H1 (cell line): ENCODE data around the gene CDX2. TPM values are rescaled to one million over a fixed set of nuclear protein-coding genes. Genes with fewer than 3 reads are reported as not detected.
A peak's percentile ranks its signal among the peaks of the same experiment; 100 is the strongest.

ENCODE experiments used
- CTCF ChIA-PET: fragments of 300-600 bp; sonication (Branson Sonifier 250); formaldehyde crosslinking; loops from one replicate; lab custom pipeline; 2021; ENCODE audit not compliant: partially characterized antibody; lab: Charles Lee
- POLR2A ChIA-PET: fragments of 300-600 bp; sonication (Branson Sonifier 250); formaldehyde crosslinking; loops from one replicate; lab custom pipeline; 2021; ENCODE audit warnings: inconsistent platforms; ENCODE audit not compliant: partially characterized antibody; lab: Charles Lee
- DNase-seq, 2 experiments: peaks; one replicate each; pipeline versions ENCODE4 v3.0.0 to v3.0.0-alpha.2; 2010 to 2022; ENCODE audit warnings: low spot score in 2 of 2, low read depth in 1 of 2, mixed read lengths in 1 of 2
- FAIRE-seq: peaks from 2 replicates; lab custom pipeline; 2011; peaks lifted over from hg19 to GRCh38; lab: Jason Lieb, UNC
- H2AFZ ChIP-seq: 2 replicates; pipeline ENCODE4 v1.8.1; 2012; ENCODE audit warnings: low read length, inconsistent platforms
- H2AK5ac ChIP-seq: 2 replicates; pipeline ENCODE4 v1.6.1; 2013; ENCODE audit warnings: low read depth, low read length
- H2BK120ac ChIP-seq: replicated peaks from 2 replicates; pipeline ENCODE3; 2013; ENCODE audit warnings: low read depth, low read length, inconsistent platforms
- H2BK12ac ChIP-seq: 2 replicates; pipeline ENCODE4 v1.6.1; 2013; ENCODE audit warnings: low read depth, low read length
- H2BK15ac ChIP-seq: 2 replicates; pipeline ENCODE4 v1.6.1; 2013; ENCODE audit warnings: low read length
- H2BK20ac ChIP-seq: 2 replicates; pipeline ENCODE4 v1.6.1; 2013; ENCODE audit warnings: low read length
- H2BK5ac ChIP-seq: 2 replicates; pipeline ENCODE4 v1.6.1; 2013; ENCODE audit warnings: low read depth, low read length
- H3K14ac ChIP-seq: 2 replicates; pipeline ENCODE4 v1.6.1; 2013; ENCODE audit warnings: inconsistent platforms; ENCODE audit not compliant: insufficient read length
- H3K18ac ChIP-seq: 2 replicates; pipeline ENCODE4 v1.6.1; 2013; ENCODE audit warnings: low read length; ENCODE audit errors: extremely low read depth
- H3K23ac ChIP-seq: 2 replicates; pipeline ENCODE4 v1.6.1; 2013; ENCODE audit warnings: inconsistent platforms; ENCODE audit not compliant: insufficient read length
- H3K23me2 ChIP-seq: 2 replicates; pipeline ENCODE4 v1.6.1; 2013; ENCODE audit warnings: low read depth, low read length
- H3K27ac ChIP-seq: 2 replicates; pipeline ENCODE4 v1.6.1; 2011; ENCODE audit warnings: low read depth, low read length, inconsistent platforms
- H3K27me3 ChIP-seq, 4 experiments: replicated peaks in 1 of 4; 1 replicate in 1 of 4; 2 replicates in 3 of 4; pipeline versions ENCODE4 v1.6.1 to v1.8.1; 2011 to 2013; ENCODE audit warnings: low read length in 3 of 4, mild to moderate bottlenecking in 3 of 4, inconsistent platforms in 2 of 4, mixed read lengths in 2 of 4, moderate library complexity in 1 of 4; ENCODE audit not compliant: control insufficient read depth in 3 of 4, insufficient read depth in 3 of 4; ENCODE audit errors: extremely low read depth in 1 of 4
- H3K36me3 ChIP-seq, 4 experiments: 2 replicates each; pipeline versions ENCODE4 v1.6.1 to v1.8.1; 2011 to 2013; ENCODE audit warnings: mild to moderate bottlenecking in 4 of 4, low read length in 3 of 4, moderate library complexity in 2 of 4, control low read depth in 1 of 4, inconsistent platforms in 1 of 4; ENCODE audit not compliant: insufficient read depth in 4 of 4, control insufficient read depth in 2 of 4
- H3K4ac ChIP-seq: replicated peaks from 2 replicates; pipeline ENCODE3; 2013; ENCODE audit warnings: low read length, low read depth, mixed read lengths, inconsistent platforms; ENCODE audit not compliant: insufficient read length
- H3K4me1 ChIP-seq, 4 experiments: replicated peaks in 1 of 4; 1 replicate in 1 of 4; 2 replicates in 3 of 4; pipeline versions ENCODE4 v1.6.1 to v1.8.1; 2011 to 2013; ENCODE audit warnings: low read length in 3 of 4, inconsistent platforms in 2 of 4, mixed read lengths in 1 of 4; ENCODE audit not compliant: insufficient read depth in 4 of 4, control insufficient read depth in 3 of 4
- H3K4me2 ChIP-seq, 2 experiments: 2 replicates each; pipeline versions ENCODE4 v1.6.1 to v1.8.1; 2011 to 2013; ENCODE audit warnings: low read depth in 2 of 2, low read length in 2 of 2, control low read depth in 1 of 2, inconsistent platforms in 1 of 2, mild to moderate bottlenecking in 1 of 2; ENCODE audit not compliant: insufficient read depth in 1 of 2
- H3K4me3 ChIP-seq, 4 experiments: fragments of 200-600, 300-600 bp in 1 of 4; sonication (generic), shearing (Covaris generic), sonication (Bioruptor Twin) in 1 of 4; 2 replicates each; pipeline versions ENCODE4 v1.5.1 to v1.8.1; 2011 to 2016; ENCODE audit warnings: low read length in 4 of 4, low read depth in 3 of 4, control low read depth in 2 of 4, inconsistent platforms in 2 of 4, mild to moderate bottlenecking in 2 of 4, mixed read lengths in 1 of 4, moderate library complexity in 1 of 4; ENCODE audit not compliant: insufficient read depth in 2 of 4; ENCODE audit errors: extremely low read depth in 1 of 4
- H3K56ac ChIP-seq: replicated peaks from 2 replicates; pipeline ENCODE3; 2013; ENCODE audit warnings: low read depth, mild to moderate bottlenecking, mixed read lengths, low read length, inconsistent platforms; ENCODE audit not compliant: insufficient read length
- H3K79me1 ChIP-seq: 2 replicates; pipeline ENCODE4 v1.6.1; 2013; ENCODE audit warnings: low read depth, low read length, control low read depth
- H3K79me2 ChIP-seq, 2 experiments: 2 replicates each; pipeline versions ENCODE4 v1.6.1 to v1.8.1; 2012 to 2013; ENCODE audit warnings: low read length in 2 of 2, mild to moderate bottlenecking in 2 of 2, inconsistent platforms in 1 of 2; ENCODE audit not compliant: insufficient read depth in 2 of 2, control insufficient read depth in 1 of 2
- H3K9ac ChIP-seq, 4 experiments: replicated peaks in 1 of 4; 1 replicate in 1 of 4; 2 replicates in 3 of 4; pipeline versions ENCODE4 v1.6.1 to v1.8.1; 2011 to 2013; ENCODE audit warnings: low read depth in 3 of 4, low read length in 3 of 4, control low read depth in 2 of 4, mild to moderate bottlenecking in 2 of 4, moderate library complexity in 2 of 4, inconsistent platforms in 1 of 4; ENCODE audit errors: extremely low read depth in 1 of 4
- H3K9me3 ChIP-seq, 2 experiments: 2 replicates each; pipeline versions ENCODE4 v1.6.1 to v1.8.1; 2012 to 2013; ENCODE audit warnings: mild to moderate bottlenecking in 2 of 2, moderate library complexity in 2 of 2, control low read depth in 1 of 2, inconsistent platforms in 1 of 2, low read depth in 1 of 2, low read length in 1 of 2, mixed read lengths in 1 of 2; ENCODE audit not compliant: insufficient read depth in 2 of 2
- H4K20me1 ChIP-seq, 2 experiments: replicated peaks in 1 of 2; 2 replicates each; pipeline versions ENCODE3 to v1.8.1; 2011 to 2013; ENCODE audit warnings: inconsistent platforms in 2 of 2, low read length in 2 of 2, mild to moderate bottlenecking in 1 of 2; ENCODE audit not compliant: insufficient read depth in 2 of 2, control insufficient read depth in 1 of 2
- H4K5ac ChIP-seq: 2 replicates; pipeline ENCODE4 v1.6.1; 2013; ENCODE audit warnings: low read length, low read depth, mixed read lengths, inconsistent platforms; ENCODE audit not compliant: insufficient read length
- H4K8ac ChIP-seq: 2 replicates; pipeline ENCODE4 v1.8.0; 2013; ENCODE audit warnings: mild to moderate bottlenecking, moderate library complexity, low read length, inconsistent platforms; ENCODE audit not compliant: insufficient read depth; ENCODE audit errors: extremely low read depth
- H4K91ac ChIP-seq: replicated peaks from 2 replicates; pipeline ENCODE3; 2013; ENCODE audit warnings: low read length, mixed read lengths, inconsistent platforms; ENCODE audit not compliant: insufficient read length
- CBX8 ChIP-seq: fragments of 300-800, 300-1000 bp; sonication (generic); IDR thresholded peaks from 2 replicates; pipeline ENCODE4 v1.7.1; 2016; ENCODE audit warnings: low read depth, low read length, borderline replicate concordance
- KDM1A ChIP-seq: fragments of 200-600, 300-600 bp; sonication (generic); IDR thresholded peaks from 2 replicates; pipeline ENCODE4 v1.7.1; 2016; ENCODE audit warnings: mild to moderate bottlenecking, low read length, borderline replicate concordance
- TAF1 ChIP-seq: IDR thresholded peaks from 2 replicates; pipeline ENCODE4 v1.6.1; 2011; ENCODE audit warnings: mild to moderate bottlenecking, low read depth, low read length
- WGBS, 2 experiments: shearing (Covaris generic) in 1 of 2; methylation state at CpG; one replicate each; pipeline versions ENCODE4 v1.1.6 to v1.1.7; 2013 to 2015; ENCODE audit warnings: low lambda C conversion rate in 2 of 2, mixed read lengths in 2 of 2, inconsistent platforms in 1 of 2, low coverage in 1 of 2, missing lambda C conversion rate in 1 of 2; ENCODE audit not compliant: insufficient replicate concordance in 2 of 2, insufficient coverage in 1 of 2, insufficient read length in 1 of 2; ENCODE audit errors: extremely low coverage in 1 of 2, missing lambda C conversion rate in 1 of 2; 5-methylcytosine and 5-hydroxymethylcytosine counted together
- polyA plus RNA-seq, 7 experiments: library from polyadenylated mRNA; depleted of rRNA in 3 of 7; stranded (reverse) in 5 of 7; unstranded in 2 of 7; fragments of >200 nt in 5 of 7; fragments of 200-250 nt in 2 of 7; gene quantifications; 1 replicate in 5 of 7; 2 replicates in 1 of 7; 4 replicates in 1 of 7; pipeline versions ENCODE4 v1.2.1 to v1.2.3, GENCODE V29; 2011 to 2013; ENCODE audit warnings: missing spikeins in 2 of 7, mixed read lengths in 2 of 7
- total RNA-seq: library from RNA; stranded (reverse); fragmentation: NEBNext Ultra II Directional; extraction: Animal tissue kit (Norgen Biotek cat#: 25700); gene quantifications from 2 replicates; pipeline ENCODE4 v1.2.1, GENCODE V29; 2021

Gene CDX2
- total and polyA plus RNA-seq, 2 of the 8 experiments (the other 6 are each of a cell fraction or from before 2014, with no cell fraction given), result 0.09 TPM; not detected in 1

- POLR2A ChIA-PET, result no interaction called here
- Histone ChIP-seq H2BK5ac (no peak overlapping the region), H2BK20ac (no peak overlapping the region), H3K23ac (no peak overlapping the region), H4K91ac (no peak overlapping the region), H3K79me2 (no peaks in the 10 kb centered on the region), H3K14ac (no peak overlapping the region), H3K4me1 (no peaks in the 10 kb centered on the region; a peak in 1 of 7 replicates), H3K36me3 (no peaks in the 10 kb centered on the region), H2BK15ac (no peak overlapping the region), H4K5ac (no peak overlapping the region), H4K20me1 (no peaks in the 10 kb centered on the region), H3K4ac (no peak overlapping the region), H3K27me3 (no peaks in the 10 kb centered on the region), H2AK5ac (no peak overlapping the region), H3K18ac (no peak overlapping the region), H3K9ac (no peak overlapping the region), H3K56ac (no peak overlapping the region), H2BK12ac (no peak overlapping the region), H2AFZ (no peak overlapping the region), H3K9me3 (no peaks in the 10 kb centered on the region), H3K4me3 (no peak overlapping the region), H3K79me1 (no peaks in the 10 kb centered on the region), H2BK120ac (no peak overlapping the region), H4K8ac (no peak overlapping the region), H3K27ac (no peak overlapping the region), H3K4me2 (no peak overlapping the region), H3K23me2 (no peaks in the 10 kb centered on the region)
- 84% methylated on average over 1 of the region's 1 CpG; no CpG with 5 or more reads in 1 of the 2 experiments for WGBS, 2 experiments
- CTCF ChIA-PET, result interaction anchor here (1.2 kb wide), 2 partner anchors 10 to 30 kb away, joined by 4 read pairs; no protein-coding TSS in a partner anchor
- TF ChIP-seq KDM1A (0 out of 2 replicates have a peak, but pooled peaks have one; percentile 15), CBX8 (no peak), TAF1 (no peak)
- FAIRE-seq (no peak), DNase-seq (no peak)
Measured at GRCh38 chr13:28013482-28013881, 44.4 kb upstream of the CDX2 start.
